Measurements from ENCODE around the gene OSCP1.

DNA sequence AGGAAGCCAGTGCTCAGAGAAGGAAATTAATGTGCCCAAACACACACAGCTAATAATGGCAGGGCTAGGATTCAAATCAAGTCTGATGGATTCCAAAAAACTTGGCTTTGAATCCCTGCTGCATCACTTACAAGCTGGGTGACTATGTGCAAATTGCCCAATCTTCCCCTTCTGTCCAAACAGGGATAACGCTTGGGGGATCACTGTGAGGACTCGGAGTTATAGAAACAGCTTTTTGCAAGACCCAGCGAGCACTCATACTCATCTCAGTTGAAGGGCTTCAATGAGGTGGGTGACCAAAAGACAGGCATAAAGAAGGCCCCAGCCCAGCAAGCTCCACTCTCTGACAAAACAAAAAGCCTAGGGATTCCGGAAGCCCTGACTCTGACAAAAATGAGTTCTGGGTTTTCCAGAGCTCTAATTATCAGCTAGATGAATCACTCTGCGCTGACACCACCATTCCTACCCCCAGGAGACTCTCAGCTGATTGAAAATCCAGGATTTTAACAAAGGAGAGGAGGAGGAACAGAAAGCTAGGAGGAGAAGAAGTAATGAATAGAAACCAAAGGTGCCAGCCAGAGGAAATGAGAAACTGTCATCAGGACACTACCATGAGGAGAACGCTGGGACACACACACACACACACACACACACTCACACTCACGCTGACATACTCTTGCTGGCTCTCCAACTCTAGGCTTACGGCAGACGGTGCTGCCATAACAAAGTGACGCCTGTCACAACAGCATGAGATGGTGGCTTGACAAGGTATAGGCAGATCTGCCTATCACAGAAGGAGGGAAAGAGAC is 62.9 kb downstream of the OSCP1 start:
- no peak for TF ChIP-seq EZH2 (IDR thresholded peaks at IDR 0.05; ENCODE audit: borderline replicate concordance, low read depth, low read length, poor library complexity, severe bottlenecking)
- TF ChIP-seq, protein P1, sequence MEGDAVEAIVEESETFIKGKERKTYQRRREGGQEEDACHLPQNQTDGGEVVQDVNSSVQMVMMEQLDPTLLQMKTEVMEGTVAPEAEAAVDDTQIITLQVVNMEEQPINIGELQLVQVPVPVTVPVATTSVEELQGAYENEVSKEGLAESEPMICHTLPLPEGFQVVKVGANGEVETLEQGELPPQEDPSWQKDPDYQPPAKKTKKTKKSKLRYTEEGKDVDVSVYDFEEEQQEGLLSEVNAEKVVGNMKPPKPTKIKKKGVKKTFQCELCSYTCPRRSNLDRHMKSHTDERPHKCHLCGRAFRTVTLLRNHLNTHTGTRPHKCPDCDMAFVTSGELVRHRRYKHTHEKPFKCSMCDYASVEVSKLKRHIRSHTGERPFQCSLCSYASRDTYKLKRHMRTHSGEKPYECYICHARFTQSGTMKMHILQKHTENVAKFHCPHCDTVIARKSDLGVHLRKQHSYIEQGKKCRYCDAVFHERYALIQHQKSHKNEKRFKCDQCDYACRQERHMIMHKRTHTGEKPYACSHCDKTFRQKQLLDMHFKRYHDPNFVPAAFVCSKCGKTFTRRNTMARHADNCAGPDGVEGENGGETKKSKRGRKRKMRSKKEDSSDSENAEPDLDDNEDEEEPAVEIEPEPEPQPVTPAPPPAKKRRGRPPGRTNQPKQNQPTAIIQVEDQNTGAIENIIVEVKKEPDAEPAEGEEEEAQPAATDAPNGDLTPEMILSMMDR (conservative IDR thresholded peaks at IDR 0.05; ENCODE audit: low read depth, low read length) = no peak
